ENCODE data around the gene BIN1.

The BIN1 gene

DNA sequence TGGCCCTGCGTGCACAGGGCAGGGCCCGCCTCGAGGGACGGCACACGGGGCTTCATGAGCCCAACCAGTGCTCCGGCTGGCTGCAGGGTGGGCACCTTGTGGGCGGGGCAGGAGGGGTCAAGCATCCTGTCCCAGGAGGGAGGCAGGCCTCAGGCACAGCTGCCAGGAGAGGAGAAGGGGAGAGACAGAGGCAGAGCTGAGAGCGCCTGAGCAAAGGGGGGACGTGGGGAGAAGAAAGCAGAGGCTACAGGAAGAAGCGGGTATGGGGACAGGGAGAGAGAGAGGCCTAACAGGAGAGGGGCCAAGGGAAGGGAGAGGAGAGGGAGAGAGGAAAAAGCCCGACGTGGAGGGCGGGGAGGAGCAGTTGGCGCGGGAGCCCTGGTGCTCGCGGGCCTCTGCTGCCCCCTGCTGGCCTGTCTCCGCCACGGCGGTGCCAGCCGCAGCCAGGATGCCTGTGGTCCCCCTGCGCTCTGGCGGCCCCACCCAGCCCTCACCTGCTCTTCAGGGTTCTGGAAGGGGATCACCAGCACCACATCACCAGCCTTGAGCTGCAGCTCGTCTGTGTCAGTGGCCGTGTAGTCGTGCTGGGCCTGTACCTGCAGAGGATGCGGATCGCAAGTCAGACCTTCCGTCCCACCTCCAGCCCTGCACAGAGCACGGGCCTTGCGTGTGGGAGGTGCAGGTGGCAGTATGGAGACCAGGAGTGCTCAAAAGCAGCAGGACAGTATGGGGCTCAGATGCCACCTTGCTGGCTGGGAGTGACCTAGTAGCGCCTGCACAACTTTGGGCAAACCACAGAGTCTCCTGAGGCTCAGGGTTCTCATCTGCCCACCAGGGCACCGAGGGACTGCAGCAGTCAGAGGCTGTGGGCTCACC is 56.8 kb downstream of the BIN1 start:
- Histone ChIP-seq H3K9ac (ENCODE audit: low read length in 2 of 2) (peak overlapping the region in 1 of 2 donors; percentile 21), H3K4me1 (ENCODE audit: control insufficient read depth, insufficient read depth, low read length) (no peaks in the 10 kb centered on the region), H3K36me3 (ENCODE audit: control insufficient read depth in 2 of 2, insufficient read depth in 2 of 2, low read length in 2 of 2) (peaks cover 0 to 3% of the 10 kb centered on the region in 2 donors), H3K27ac (ENCODE audit: low read length) (no peak overlapping the region), H3K27me3 (ENCODE audit: control insufficient read depth in 1 of 2, insufficient read depth in 2 of 2, low read length in 2 of 2) (no peaks in the 10 kb centered on the region), H3K4me3 (ENCODE audit: low read length in 2 of 2) (no peak overlapping the region), H3K9me3 (ENCODE audit: control insufficient read depth in 2 of 2, low read length in 2 of 2) (no peaks in the 10 kb centered on the region)

DNA sequence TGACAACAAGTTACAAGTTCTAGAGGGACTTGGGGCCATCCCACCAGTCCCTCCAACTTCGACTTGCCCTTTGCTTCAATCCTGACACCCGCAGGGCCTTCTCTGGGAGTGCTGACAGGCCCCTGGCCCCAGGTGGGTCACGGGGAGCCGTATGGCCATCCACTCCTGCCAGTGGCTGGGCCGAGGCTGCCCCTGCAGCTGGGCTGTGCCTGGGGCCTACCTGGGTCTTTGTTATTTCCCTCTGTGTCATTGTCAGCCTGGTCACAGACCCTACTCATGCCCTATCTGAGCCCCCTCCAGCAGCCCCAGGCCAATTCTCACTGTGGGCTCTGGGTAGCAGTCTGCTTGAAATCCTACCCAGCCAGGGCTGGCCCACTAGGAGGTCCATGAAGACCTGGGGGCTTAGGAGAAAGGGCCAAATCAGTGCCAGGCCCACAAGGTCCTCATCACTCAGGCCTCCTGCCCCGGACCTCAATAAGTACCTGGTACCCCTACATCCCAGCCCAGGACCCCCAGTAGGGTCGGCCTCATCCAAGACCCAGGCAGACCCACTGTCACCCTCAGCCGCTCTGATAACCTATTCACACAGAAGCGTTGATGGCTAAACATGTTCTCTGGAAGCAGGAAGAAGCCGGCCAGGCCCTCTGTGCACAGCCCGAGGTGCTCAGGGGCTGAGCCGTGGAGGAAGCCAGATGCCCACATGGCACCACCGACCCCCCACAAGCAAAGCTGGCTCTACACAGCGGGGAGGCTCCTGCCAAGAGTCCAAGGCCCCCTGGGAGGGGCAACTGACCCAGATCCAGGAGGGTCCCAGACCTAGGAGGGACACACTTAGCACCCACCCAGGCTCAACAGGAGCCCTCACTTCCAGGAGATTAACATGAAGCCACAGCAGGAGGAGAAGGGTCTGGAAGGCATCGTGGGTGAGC is 57.7 kb downstream of the BIN1 start:
- no peaks in the 10 kb centered on the region for H3K9me3 ChIP-seq (ENCODE audit: control insufficient read depth in 2 of 2, low read length in 2 of 2)
- H3K27me3 ChIP-seq (ENCODE audit: control insufficient read depth in 1 of 2, insufficient read depth in 2 of 2, low read length in 2 of 2): no peaks in the 10 kb centered on the region
- peaks cover 0 to 3% of the 10 kb centered on the region in 2 donors for H3K36me3 ChIP-seq (ENCODE audit: control insufficient read depth in 2 of 2, insufficient read depth in 2 of 2, low read length in 2 of 2)
- no peak overlapping the region for H3K27ac ChIP-seq (ENCODE audit: low read length)
- no peak overlapping the region for H3K9ac ChIP-seq (ENCODE audit: low read length in 2 of 2)
- H3K4me3 ChIP-seq (ENCODE audit: low read length in 2 of 2): no peak overlapping the region
- no peaks in the 10 kb centered on the region for H3K4me1 ChIP-seq (ENCODE audit: control insufficient read depth, insufficient read depth, low read length)

DNA sequence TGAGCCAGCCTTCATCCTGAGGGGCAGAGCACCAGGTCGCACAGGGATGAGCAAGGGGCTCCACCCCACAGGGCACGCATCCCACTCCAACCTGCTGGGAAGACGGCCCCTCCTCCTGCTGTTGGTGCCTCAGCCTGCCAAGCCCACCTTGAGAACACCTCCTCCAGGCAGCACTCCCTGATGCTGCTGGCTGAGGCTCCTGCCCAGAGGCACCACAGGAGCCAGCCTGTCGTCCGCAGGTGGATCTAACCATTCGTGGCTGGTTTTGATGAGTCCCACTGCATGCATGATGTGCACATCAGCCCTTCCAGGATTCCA is 58.4 kb downstream of the BIN1 start:
- Histone ChIP-seq H3K9ac (ENCODE audit: low read length in 2 of 2) (no peak overlapping the region), H3K9me3 (ENCODE audit: control insufficient read depth in 2 of 2, low read length in 2 of 2) (no peaks in the 10 kb centered on the region), H3K4me1 (ENCODE audit: control insufficient read depth, insufficient read depth, low read length) (no peaks in the 10 kb centered on the region), H3K36me3 (ENCODE audit: control insufficient read depth in 2 of 2, insufficient read depth in 2 of 2, low read length in 2 of 2) (peaks cover 0 to 3% of the 10 kb centered on the region in 2 donors), H3K4me3 (ENCODE audit: low read length in 2 of 2) (no peak overlapping the region), H3K27me3 (ENCODE audit: control insufficient read depth in 1 of 2, insufficient read depth in 2 of 2, low read length in 2 of 2) (no peaks in the 10 kb centered on the region), H3K27ac (ENCODE audit: low read length) (no peak overlapping the region)

DNA sequence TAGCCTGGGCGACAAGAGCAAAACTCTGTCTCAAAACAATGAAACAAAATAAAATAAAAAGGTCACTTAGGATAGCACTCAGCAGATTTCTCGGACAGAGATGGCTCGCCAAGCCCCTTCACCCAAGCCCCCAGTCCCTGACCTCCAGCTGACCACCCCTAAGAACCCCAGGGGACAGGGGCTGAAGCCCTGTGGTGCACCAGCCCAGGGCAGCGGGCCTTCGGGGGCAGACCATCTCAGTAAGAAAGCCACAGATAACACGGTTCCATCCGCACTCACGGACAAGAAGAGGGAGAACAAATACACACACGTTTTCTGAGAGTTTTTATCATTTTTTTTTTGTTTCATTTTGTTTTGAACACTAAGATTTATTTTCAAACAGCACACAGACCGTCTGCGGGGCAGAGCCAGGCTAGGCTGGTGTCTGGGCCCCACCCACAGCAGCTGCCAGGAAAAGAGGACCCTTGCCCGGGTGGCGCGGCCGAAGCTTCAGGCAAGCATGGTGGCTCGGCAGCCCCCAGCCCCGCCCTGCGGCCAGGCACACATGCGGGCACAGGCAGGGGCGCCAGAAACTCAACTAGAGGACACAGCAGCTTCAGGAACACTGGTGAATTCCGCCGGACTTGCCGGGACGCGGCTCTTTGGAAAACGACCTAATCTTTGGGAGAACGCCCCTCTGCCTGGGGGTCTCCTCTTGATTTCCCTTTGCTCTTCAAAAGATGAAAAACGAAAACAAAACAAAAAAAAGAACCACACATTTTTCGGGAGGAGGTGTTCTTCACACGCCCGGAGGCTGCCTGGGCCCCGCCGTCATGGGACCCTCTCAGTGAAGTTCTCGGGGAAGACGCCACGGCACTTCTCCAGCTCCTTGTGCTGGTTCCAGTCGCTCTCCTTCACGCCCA is 59.0 kb downstream of the BIN1 start:
- Histone ChIP-seq H3K4me1 (ENCODE audit: control insufficient read depth, insufficient read depth, low read length) (no peaks in the 10 kb centered on the region), H3K27me3 (ENCODE audit: control insufficient read depth in 1 of 2, insufficient read depth in 2 of 2, low read length in 2 of 2) (no peaks in the 10 kb centered on the region), H3K36me3 (ENCODE audit: control insufficient read depth in 2 of 2, insufficient read depth in 2 of 2, low read length in 2 of 2) (peaks cover 0 to 3% of the 10 kb centered on the region in 2 donors), H3K27ac (ENCODE audit: low read length) (no peak overlapping the region), H3K9me3 (ENCODE audit: control insufficient read depth in 2 of 2, low read length in 2 of 2) (no peaks in the 10 kb centered on the region), H3K9ac (ENCODE audit: low read length in 2 of 2) (no peak overlapping the region), H3K4me3 (ENCODE audit: low read length in 2 of 2) (no peak overlapping the region)

DNA sequence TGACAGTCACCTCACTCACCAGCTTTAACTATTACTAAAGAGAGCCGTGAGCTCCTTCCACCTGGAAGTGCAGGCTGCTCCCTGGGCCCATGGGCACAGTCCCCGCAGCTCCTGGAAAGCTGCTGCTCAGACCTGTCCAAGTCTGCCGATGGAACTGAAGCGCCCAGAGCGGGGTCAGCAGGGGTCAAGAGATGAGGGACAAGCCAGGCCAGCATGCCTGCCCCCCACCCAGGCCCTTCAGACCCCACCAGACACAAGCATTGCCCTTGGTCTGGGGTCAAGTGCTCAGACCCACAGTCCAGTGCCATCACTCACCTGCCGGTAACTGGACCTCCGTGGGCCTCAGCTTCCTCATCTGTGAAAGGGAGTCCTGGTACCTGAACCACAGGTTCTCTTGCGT is 59.9 kb downstream of the BIN1 start:
- Histone ChIP-seq H3K4me3 (ENCODE audit: low read length in 2 of 2) (no peak overlapping the region), H3K27me3 (ENCODE audit: control insufficient read depth in 1 of 2, insufficient read depth in 2 of 2, low read length in 2 of 2) (no peaks in the 10 kb centered on the region), H3K4me1 (ENCODE audit: control insufficient read depth, insufficient read depth, low read length) (no peaks in the 10 kb centered on the region), H3K27ac (ENCODE audit: low read length) (no peak overlapping the region), H3K9ac (ENCODE audit: low read length in 2 of 2) (no peak overlapping the region), H3K9me3 (ENCODE audit: control insufficient read depth in 2 of 2, low read length in 2 of 2) (no peaks in the 10 kb centered on the region), H3K36me3 (ENCODE audit: control insufficient read depth in 2 of 2, insufficient read depth in 2 of 2, low read length in 2 of 2) (peaks cover 0 to 3% of the 10 kb centered on the region in 2 donors)

DNA sequence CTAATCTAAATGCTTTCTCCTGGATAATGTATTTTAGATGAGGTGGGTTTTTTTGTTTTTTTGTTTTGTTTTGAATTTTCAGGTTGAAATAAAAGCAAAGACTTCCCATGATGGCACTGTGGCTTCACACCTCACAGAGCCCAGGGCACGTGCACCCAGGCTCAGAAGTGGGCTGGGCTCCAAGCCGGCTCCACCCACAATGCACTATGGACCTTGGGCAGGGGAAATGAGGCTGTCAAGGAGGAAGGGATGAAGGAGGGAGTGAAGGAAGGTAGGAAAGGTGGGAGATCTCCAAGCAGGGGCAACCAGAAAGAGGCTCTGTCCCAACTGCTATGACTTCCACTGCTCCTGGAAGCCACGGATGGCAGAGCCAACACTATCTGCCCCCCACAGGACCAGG is 60.4 kb downstream of the BIN1 start:
- no peaks in the 10 kb centered on the region for H3K27me3 ChIP-seq (ENCODE audit: control insufficient read depth in 1 of 2, insufficient read depth in 2 of 2, low read length in 2 of 2)
- H3K27ac ChIP-seq (ENCODE audit: low read length): no peak overlapping the region
- no peak overlapping the region for H3K4me3 ChIP-seq (ENCODE audit: low read length in 2 of 2)
- no peak overlapping the region for H3K9ac ChIP-seq (ENCODE audit: low read length in 2 of 2)
- H3K9me3 ChIP-seq (ENCODE audit: control insufficient read depth in 2 of 2, low read length in 2 of 2): no peaks in the 10 kb centered on the region
- H3K36me3 ChIP-seq (ENCODE audit: control insufficient read depth in 2 of 2, insufficient read depth in 2 of 2, low read length in 2 of 2): peaks cover 0 to 3% of the 10 kb centered on the region in 2 donors
- H3K4me1 ChIP-seq (ENCODE audit: control insufficient read depth, insufficient read depth, low read length): no peaks in the 10 kb centered on the region

DNA sequence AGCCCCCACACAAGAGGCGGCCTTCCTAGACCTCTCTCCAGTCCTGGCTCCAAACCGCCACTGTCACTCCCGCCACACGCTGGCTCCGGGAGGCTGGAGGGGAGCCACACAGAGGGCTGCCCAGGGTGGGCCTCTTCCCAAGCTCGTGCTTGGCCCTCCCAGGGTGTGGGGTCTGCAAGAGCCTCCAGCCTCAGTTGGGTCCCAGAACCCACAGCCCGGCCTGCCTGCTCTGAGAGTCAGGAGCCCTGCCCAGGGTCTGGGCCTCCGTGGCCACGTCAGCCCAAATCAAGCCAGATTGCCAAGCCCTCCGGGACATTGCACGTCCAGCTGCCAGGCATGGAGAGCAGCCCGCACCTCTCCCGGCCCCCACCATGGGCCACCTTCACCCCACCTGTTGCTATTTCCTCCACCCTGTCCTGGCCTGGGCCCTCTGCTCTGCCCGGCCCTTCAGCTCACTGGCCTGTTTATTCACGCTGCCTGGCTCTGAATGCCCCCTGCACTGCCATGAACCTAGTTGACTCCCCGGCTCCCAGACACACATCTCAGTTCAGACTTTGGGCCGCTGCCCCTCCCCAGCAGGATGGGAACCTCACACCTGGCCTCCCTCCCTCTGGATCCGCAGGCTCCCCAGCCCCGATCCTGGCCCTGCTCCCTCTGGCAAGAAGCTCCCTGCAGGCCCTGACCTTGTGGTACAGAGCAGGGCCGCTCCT is 61.0 kb downstream of the BIN1 start:
- Histone ChIP-seq H3K27ac (ENCODE audit: low read length) (no peak overlapping the region), H3K4me1 (ENCODE audit: control insufficient read depth, insufficient read depth, low read length) (no peaks in the 10 kb centered on the region), H3K9ac (ENCODE audit: low read length in 2 of 2) (no peak overlapping the region), H3K36me3 (ENCODE audit: control insufficient read depth in 2 of 2, insufficient read depth in 2 of 2, low read length in 2 of 2) (peaks cover 0 to 3% of the 10 kb centered on the region in 2 donors), H3K27me3 (ENCODE audit: control insufficient read depth in 1 of 2, insufficient read depth in 2 of 2, low read length in 2 of 2) (no peaks in the 10 kb centered on the region), H3K9me3 (ENCODE audit: control insufficient read depth in 2 of 2, low read length in 2 of 2) (no peaks in the 10 kb centered on the region), H3K4me3 (ENCODE audit: low read length in 2 of 2) (no peak overlapping the region)

DNA sequence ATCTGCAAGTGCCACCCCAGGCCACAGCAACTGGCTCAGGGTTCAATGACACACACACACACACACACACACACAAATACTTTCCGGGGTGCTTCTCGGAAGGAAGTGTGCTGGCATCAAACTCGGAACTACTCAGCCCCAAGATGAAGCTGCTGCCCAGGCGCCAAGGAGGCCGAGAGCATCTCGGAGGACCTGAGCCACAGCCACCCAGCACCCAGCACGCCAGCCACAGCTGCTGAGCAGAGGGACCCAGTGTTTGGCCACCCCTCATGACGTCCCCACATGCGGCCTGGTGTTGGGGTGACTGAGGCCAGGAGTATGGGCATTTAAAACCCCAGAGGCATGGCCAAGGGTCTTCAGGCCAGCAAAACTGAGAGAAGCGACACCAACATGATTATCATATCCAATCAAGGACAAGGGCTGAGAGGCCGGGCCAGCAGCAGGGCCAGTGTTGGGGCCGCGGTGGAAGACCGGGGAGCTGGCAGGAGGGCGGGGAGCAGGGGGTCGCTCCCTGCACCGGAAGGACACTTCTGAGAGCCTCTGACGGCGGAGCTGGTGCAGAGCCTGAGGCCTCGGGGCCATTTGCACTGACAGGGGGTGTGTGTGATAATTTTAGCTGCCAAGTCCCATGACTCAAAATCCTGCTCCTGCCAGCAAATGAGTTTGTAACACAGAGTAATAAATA is 61.8 kb downstream of the BIN1 start:
- Histone ChIP-seq H3K4me1 (ENCODE audit: control insufficient read depth, insufficient read depth, low read length) (no peaks in the 10 kb centered on the region), H3K4me3 (ENCODE audit: low read length in 2 of 2) (no peak overlapping the region), H3K9me3 (ENCODE audit: control insufficient read depth in 2 of 2, low read length in 2 of 2) (no peaks in the 10 kb centered on the region), H3K36me3 (ENCODE audit: control insufficient read depth in 2 of 2, insufficient read depth in 2 of 2, low read length in 2 of 2) (peaks cover 0 to 3% of the 10 kb centered on the region in 2 donors), H3K27ac (ENCODE audit: low read length) (no peak overlapping the region), H3K9ac (ENCODE audit: low read length in 2 of 2) (no peak overlapping the region), H3K27me3 (ENCODE audit: control insufficient read depth in 1 of 2, insufficient read depth in 2 of 2, low read length in 2 of 2) (no peaks in the 10 kb centered on the region)

DNA sequence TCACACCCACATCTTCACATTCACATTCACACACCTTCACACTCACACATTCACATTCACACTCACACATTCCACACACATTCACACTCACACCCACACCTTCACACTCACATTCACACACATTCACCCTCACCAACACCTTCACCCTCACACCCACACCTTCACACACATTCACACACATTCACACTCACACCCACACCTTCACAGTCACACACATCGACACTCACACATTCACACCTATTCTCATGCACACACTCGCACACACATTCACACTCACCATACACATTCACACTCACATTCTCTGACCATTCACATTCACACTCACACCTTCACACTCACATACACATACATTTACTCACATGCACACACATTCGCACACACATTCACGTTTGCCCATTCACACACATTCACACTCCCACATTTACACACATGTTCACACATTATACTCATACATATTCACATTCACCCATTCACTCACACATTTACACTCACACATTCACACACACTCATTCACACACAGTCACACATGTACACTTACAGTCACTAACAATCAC is 62.7 kb downstream of the BIN1 start:
- no peaks in the 10 kb centered on the region for H3K4me1 ChIP-seq (ENCODE audit: control insufficient read depth, insufficient read depth, low read length)
- no peaks in the 10 kb centered on the region for H3K9me3 ChIP-seq (ENCODE audit: control insufficient read depth in 2 of 2, low read length in 2 of 2)
- H3K36me3 ChIP-seq (ENCODE audit: control insufficient read depth in 2 of 2, insufficient read depth in 2 of 2, low read length in 2 of 2): peaks cover 0 to 3% of the 10 kb centered on the region in 2 donors
- no peak overlapping the region for H3K9ac ChIP-seq (ENCODE audit: low read length in 2 of 2)
- no peak overlapping the region for H3K4me3 ChIP-seq (ENCODE audit: low read length in 2 of 2)
- H3K27me3 ChIP-seq (ENCODE audit: control insufficient read depth in 1 of 2, insufficient read depth in 2 of 2, low read length in 2 of 2): no peaks in the 10 kb centered on the region
- no peak overlapping the region for H3K27ac ChIP-seq (ENCODE audit: low read length)
